ENCODE measurements around the gene RIN3.

DNA sequence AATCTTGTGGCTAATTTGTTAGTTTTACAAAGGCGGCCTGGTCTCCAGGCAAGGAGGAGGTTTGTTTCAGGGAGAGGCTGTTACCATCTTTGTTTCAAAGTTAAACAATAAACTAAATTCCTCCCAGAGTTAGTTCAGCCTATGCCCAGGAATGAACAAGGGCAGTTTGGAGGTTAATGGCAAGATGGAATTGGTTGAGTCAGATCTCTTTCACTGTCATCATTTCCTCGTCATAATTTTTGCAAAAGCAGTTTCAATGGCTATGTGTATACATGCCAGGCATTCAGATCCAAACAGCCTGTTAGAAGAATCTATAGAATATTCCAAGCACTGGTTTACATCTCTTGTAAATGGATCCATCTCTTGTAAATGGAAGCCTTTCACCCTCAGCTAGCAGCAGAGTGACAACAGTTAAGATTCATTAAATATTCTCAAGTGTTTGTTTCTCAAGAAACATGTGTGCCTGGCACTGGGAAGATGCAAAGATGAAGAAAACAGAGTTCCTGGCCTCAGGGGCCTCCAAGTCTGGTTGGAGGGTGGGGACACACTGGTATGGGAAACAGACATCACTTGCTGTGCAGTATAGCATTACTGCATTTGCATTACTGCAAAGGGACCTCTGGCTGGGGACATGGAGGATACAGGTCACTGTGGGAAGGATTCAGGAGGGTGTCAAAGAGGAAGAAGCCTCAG, 65.8 kb downstream of the RIN3 start:
- TF ChIP-seq EZH2 (IDR thresholded peaks at IDR 0.05; ENCODE audit: low read depth) (no peak), CTCF (conservative IDR thresholded peaks at IDR 0.05) (no peak)
